Smooth muscle cell (in vitro differentiated cells): ENCODE results near the gene COL16A1. TPM values are rescaled to one million over a fixed set of nuclear protein-coding genes. Genes with fewer than 3 reads are reported as not detected.

Experiments used
- DNase-seq: peaks from one replicate; lab custom pipeline; 2025; ENCODE audit not compliant: unreplicated experiment; lab: John Stamatoyannopoulos, UW
- H2AFZ ChIP-seq: fragments of 200-600 bp; sonication (generic); 2 replicates; pipeline ENCODE4 v1.6.0; 2016; ENCODE audit warnings: antibody characterized with exemption, low read depth, mild to moderate bottlenecking
- H3F3A ChIP-seq: fragments of 200-600 bp; sonication (generic); 2 replicates; pipeline ENCODE4 v1.6.0; 2017; ENCODE audit warnings: antibody characterized with exemption, low read depth
- H3K27ac ChIP-seq: fragments of 200-600 bp; sonication (generic); 2 replicates; pipeline ENCODE4 v1.5.1; 2016; ENCODE audit warnings: low read depth, mild to moderate bottlenecking
- H3K27me3 ChIP-seq: fragments of 200-600 bp; sonication (generic); 2 replicates; pipeline ENCODE4 v1.6.1; 2016; ENCODE audit warnings: low read depth, mild to moderate bottlenecking
- H3K36me3 ChIP-seq: fragments of 200-600 bp; sonication (generic); 2 replicates; pipeline ENCODE4 v1.5.1; 2016; ENCODE audit warnings: low read depth
- H3K4me1 ChIP-seq: fragments of 200-600 bp; sonication (generic); 2 replicates; pipeline ENCODE4 v1.5.1; 2016; ENCODE audit warnings: low read depth
- H3K4me2 ChIP-seq: fragments of 200-600 bp; sonication (generic); 2 replicates; pipeline ENCODE4 v1.6.0; 2016; ENCODE audit warnings: mild to moderate bottlenecking
- H3K4me3 ChIP-seq: fragments of 200-600 bp; sonication (generic); 2 replicates; pipeline ENCODE4 v1.5.1; 2016; ENCODE audit warnings: mild to moderate bottlenecking
- H3K79me2 ChIP-seq: fragments of 200-600 bp; sonication (generic); 2 replicates; pipeline ENCODE4 v1.6.0; 2016; ENCODE audit warnings: low read depth, mild to moderate bottlenecking
- H3K9ac ChIP-seq: fragments of 200-600 bp; sonication (generic); 2 replicates; pipeline ENCODE4 v1.6.0; 2016; ENCODE audit warnings: low read depth
- H3K9me3 ChIP-seq: fragments of 200-600 bp; sonication (generic); replicated peaks from 2 replicates; pipeline ENCODE4 v1.5.1; 2016; ENCODE audit warnings: low read depth
- H4K20me1 ChIP-seq: fragments of 200-600 bp; sonication (generic); 2 replicates; pipeline ENCODE4 v1.6.0; 2016; ENCODE audit warnings: low read depth
- CTCF ChIP-seq: fragments of 200-600 bp; sonication (generic); IDR thresholded peaks from 2 replicates; pipeline ENCODE4 v1.5.1; 2017; ENCODE audit warnings: borderline replicate concordance, mild to moderate bottlenecking, antibody characterized with exemption; ENCODE audit not compliant: insufficient read depth, poor library complexity, severe bottlenecking
- WGBS: methylation state at CpG from one replicate; pipeline ENCODE4 v1.1.7; 2016; ENCODE audit warnings: low lambda C conversion rate; 5-methylcytosine and 5-hydroxymethylcytosine counted together
- polyA plus RNA-seq: library from polyadenylated mRNA; unstranded; fragments of >200 nt; fragmentation: Nextera tagmentation; extraction: Ambion mirVana; gene quantifications from 2 replicates; pipeline ENCODE4 v1.2.1, GENCODE V29; 2016
- total RNA-seq: library from RNA; depleted of rRNA; stranded (reverse); fragments of >200 nt; gene quantifications from 2 replicates; pipeline ENCODE4 v1.2.3, GENCODE V29; 2014

COL16A1 gene
- total and polyA plus RNA-seq, 2 experiments from 2014 or later, result 67.3 to 152 TPM

GRCh38 chr1:31699341-31699891 is 4.4 kb downstream of the COL16A1 start:
- no peak overlapping the region for H3K4me2 ChIP-seq
- H3K4me1 ChIP-seq, result peaks cover 8% of the 10 kb centered on the region
- no peak overlapping the region for H2AFZ ChIP-seq
- no peak overlapping the region for H3K27ac ChIP-seq
- no peaks in the 10 kb centered on the region for H3K9me3 ChIP-seq
- H3F3A ChIP-seq, result peaks cover 26% of the 10 kb centered on the region
- no peak overlapping the region for H3K9ac ChIP-seq
- no peak overlapping the region for H3K4me3 ChIP-seq
- no peak for DNase-seq
- WGBS, result 91% methylated on average over 10 of the region's 10 CpGs
- no peaks in the 10 kb centered on the region for H3K36me3 ChIP-seq
- no peaks in the 10 kb centered on the region for H3K27me3 ChIP-seq
- H3K79me2 ChIP-seq, result peaks cover 42% of the 10 kb centered on the region
- no peaks in the 10 kb centered on the region for H4K20me1 ChIP-seq
- TF ChIP-seq CTCF, result no peak

GRCh38 chr1:31697369-31697984 is 6.3 kb downstream of the COL16A1 start:
- Histone ChIP-seq H3K4me1 (peaks cover 4% of the 10 kb centered on the region), H2AFZ (no peak overlapping the region), H3K4me2 (no peak overlapping the region), H3K27me3 (no peaks in the 10 kb centered on the region), H3K27ac (no peak overlapping the region), H3K9me3 (no peaks in the 10 kb centered on the region), H4K20me1 (no peaks in the 10 kb centered on the region), H3K4me3 (no peak overlapping the region), H3K9ac (no peak overlapping the region), H3F3A (peaks cover 11% of the 10 kb centered on the region), H3K36me3 (no peaks in the 10 kb centered on the region), H3K79me2 (peaks cover 28% of the 10 kb centered on the region)
- DNase-seq, result no peak
- no peak for TF ChIP-seq CTCF
- 89% methylated on average over 12 of the region's 12 CpGs for WGBS

GRCh38 chr1:31696242-31696641 is 7.6 kb downstream of the COL16A1 start:
- no peak overlapping the region for H3K9ac ChIP-seq
- H3K27me3 ChIP-seq, result no peaks in the 10 kb centered on the region
- 90% methylated on average over 4 of the region's 4 CpGs for whole genome bisulfite sequencing
- H3K27ac ChIP-seq, result no peak overlapping the region
- H2AFZ ChIP-seq, result no peak overlapping the region
- peaks cover under 1% of the 10 kb centered on the region for H3F3A ChIP-seq
- no peak overlapping the region for H3K4me3 ChIP-seq
- no peak for DNase-seq
- H4K20me1 ChIP-seq, result no peaks in the 10 kb centered on the region
- no peak overlapping the region for H3K4me2 ChIP-seq
- no peak for TF ChIP-seq CTCF
- no peaks in the 10 kb centered on the region for H3K9me3 ChIP-seq
- H3K79me2 ChIP-seq, result peaks cover 17% of the 10 kb centered on the region
- H3K4me1 ChIP-seq, result peaks cover under 1% of the 10 kb centered on the region
- no peaks in the 10 kb centered on the region for H3K36me3 ChIP-seq

- Histone ChIP-seq H3K36me3 (no peaks in the 10 kb centered on the region), H3K27me3 (no peaks in the 10 kb centered on the region), H3F3A (no peaks in the 10 kb centered on the region), H3K4me3 (no peak overlapping the region), H2AFZ (no peak overlapping the region), H4K20me1 (no peaks in the 10 kb centered on the region), H3K9ac (no peak overlapping the region), H3K79me2 (peaks cover 14% of the 10 kb centered on the region), H3K27ac (no peak overlapping the region), H3K9me3 (no peaks in the 10 kb centered on the region), H3K4me2 (no peak overlapping the region), H3K4me1 (peaks cover 4% of the 10 kb centered on the region)
- 97% methylated on average over 5 of the region's 5 CpGs for WGBS
- no peak for DNase-seq
- TF ChIP-seq CTCF, result no peak
Observed at GRCh38 chr1:31695327-31695726, 8.5 kb downstream of the COL16A1 start.
